Measurements from ENCODE around the gene SPRY1.

Gene SPRY1

DNA sequence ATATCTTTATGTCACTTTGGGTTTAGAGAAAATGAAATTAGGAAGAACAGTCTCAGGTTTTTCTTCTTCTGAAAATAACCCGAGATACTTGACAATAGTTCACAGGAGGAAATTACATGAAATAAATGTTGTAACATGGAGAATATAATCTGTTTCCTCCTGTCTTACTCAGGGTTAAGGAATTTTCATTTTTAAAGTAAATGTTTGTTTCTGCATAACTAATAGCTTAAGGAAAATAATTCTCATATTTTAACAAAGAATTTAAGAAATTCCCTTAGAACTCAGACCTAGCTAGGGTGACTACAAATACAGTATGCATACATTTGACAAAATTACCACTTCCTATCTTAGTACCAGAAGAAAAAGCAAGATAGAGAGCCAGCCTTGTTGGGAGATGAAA, 17.2 kb upstream of the SPRY1 start:
- no peaks in the 10 kb centered on the region for H3K36me3 ChIP-seq (ENCODE audit: control insufficient read depth, insufficient read depth, low read length)
- WGBS, 2 experiments, result 63 to 71% methylated on average over 1 of the region's 1 CpG
- H3K4me1 ChIP-seq (ENCODE audit: control insufficient read depth, insufficient read depth, low read length), result no peaks in the 10 kb centered on the region
- no peak overlapping the region for H3K4me3 ChIP-seq (ENCODE audit: insufficient read depth, low read depth, low read length)
- H3K27ac ChIP-seq (ENCODE audit: insufficient read depth, low read depth, low read length, poor library complexity, severe bottlenecking), result no peak overlapping the region
- H3K9me3 ChIP-seq (ENCODE audit: control insufficient read depth, low read length), result no peaks in the 10 kb centered on the region
- no peaks in the 10 kb centered on the region for H3K27me3 ChIP-seq (ENCODE audit: control insufficient read depth, insufficient read depth, low read length, poor library complexity, severe bottlenecking)

- Histone ChIP-seq H3K4me1 (ENCODE audit: control insufficient read depth, insufficient read depth, low read length) (no peaks in the 10 kb centered on the region), H3K4me3 (ENCODE audit: insufficient read depth, low read depth, low read length) (no peak overlapping the region), H3K27ac (ENCODE audit: insufficient read depth, low read depth, low read length, poor library complexity, severe bottlenecking) (no peak overlapping the region), H3K9me3 (ENCODE audit: control insufficient read depth, low read length) (no peaks in the 10 kb centered on the region), H3K36me3 (ENCODE audit: control insufficient read depth, insufficient read depth, low read length) (no peaks in the 10 kb centered on the region), H3K27me3 (ENCODE audit: control insufficient read depth, insufficient read depth, low read length, poor library complexity, severe bottlenecking) (no peaks in the 10 kb centered on the region)
- 92 to 96% methylated on average over 3 of the region's 3 CpGs for WGBS, 2 experiments
Measured at GRCh38 chr4:123380728-123381716, 15.6 kb upstream of the SPRY1 start.

DNA sequence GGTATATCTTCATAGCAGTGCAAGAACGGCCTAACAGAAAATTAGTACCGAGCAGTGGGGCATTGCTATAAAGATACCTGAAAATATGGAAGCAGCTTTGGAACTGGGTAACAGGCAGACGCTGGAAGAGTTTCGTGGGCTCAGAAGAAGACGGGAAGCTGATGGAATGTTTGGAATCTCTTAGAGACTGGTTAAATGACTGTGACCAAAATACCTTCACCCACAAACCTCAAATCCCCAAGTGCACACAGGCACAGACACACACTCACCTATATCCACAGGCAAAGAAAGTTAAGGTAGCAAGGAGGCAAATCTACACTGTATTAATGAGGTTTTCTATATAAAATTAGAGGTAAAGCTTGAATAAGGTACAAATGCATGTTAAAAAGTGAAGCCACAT, 14.6 kb upstream of the SPRY1 start:
- Histone ChIP-seq H3K9me3 (ENCODE audit: control insufficient read depth, low read length) (no peaks in the 10 kb centered on the region), H3K4me1 (ENCODE audit: control insufficient read depth, insufficient read depth, low read length) (no peaks in the 10 kb centered on the region), H3K4me3 (ENCODE audit: insufficient read depth, low read depth, low read length) (no peak overlapping the region), H3K36me3 (ENCODE audit: control insufficient read depth, insufficient read depth, low read length) (no peaks in the 10 kb centered on the region), H3K27ac (ENCODE audit: insufficient read depth, low read depth, low read length, poor library complexity, severe bottlenecking) (no peak overlapping the region), H3K27me3 (ENCODE audit: control insufficient read depth, insufficient read depth, low read length, poor library complexity, severe bottlenecking) (no peaks in the 10 kb centered on the region)
- WGBS, 2 experiments, result 84 to 85% methylated on average over 4 to 5 of the region's 5 CpGs

DNA sequence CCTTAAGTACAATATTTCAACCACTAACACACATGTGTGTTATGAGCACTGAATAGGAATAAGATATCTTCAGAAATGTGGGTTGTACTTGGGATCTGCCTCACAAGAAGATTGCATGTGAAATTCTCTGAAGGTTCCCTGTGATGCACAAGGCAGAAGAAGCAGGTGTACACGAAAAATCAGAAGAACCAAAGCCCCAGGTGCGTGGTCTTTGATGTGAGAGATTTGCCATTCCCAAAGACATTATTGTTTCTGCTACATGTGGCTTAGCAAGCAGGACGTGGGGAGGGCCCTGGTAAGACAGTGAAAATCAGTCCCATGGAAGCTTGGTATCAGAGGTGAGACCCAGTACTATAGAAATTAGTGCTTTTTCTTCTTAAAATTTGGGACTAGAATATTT, 13.0 kb upstream of the SPRY1 start:
- no peak overlapping the region for H3K4me3 ChIP-seq (ENCODE audit: insufficient read depth, low read depth, low read length)
- H3K9me3 ChIP-seq (ENCODE audit: control insufficient read depth, low read length), result no peaks in the 10 kb centered on the region
- no peaks in the 10 kb centered on the region for H3K36me3 ChIP-seq (ENCODE audit: control insufficient read depth, insufficient read depth, low read length)
- no peaks in the 10 kb centered on the region for H3K27me3 ChIP-seq (ENCODE audit: control insufficient read depth, insufficient read depth, low read length, poor library complexity, severe bottlenecking)
- WGBS, 2 experiments, result 81 to 89% methylated on average over 3 of the region's 3 CpGs
- no peaks in the 10 kb centered on the region for H3K4me1 ChIP-seq (ENCODE audit: control insufficient read depth, insufficient read depth, low read length)
- H3K27ac ChIP-seq (ENCODE audit: insufficient read depth, low read depth, low read length, poor library complexity, severe bottlenecking), result no peak overlapping the region

DNA sequence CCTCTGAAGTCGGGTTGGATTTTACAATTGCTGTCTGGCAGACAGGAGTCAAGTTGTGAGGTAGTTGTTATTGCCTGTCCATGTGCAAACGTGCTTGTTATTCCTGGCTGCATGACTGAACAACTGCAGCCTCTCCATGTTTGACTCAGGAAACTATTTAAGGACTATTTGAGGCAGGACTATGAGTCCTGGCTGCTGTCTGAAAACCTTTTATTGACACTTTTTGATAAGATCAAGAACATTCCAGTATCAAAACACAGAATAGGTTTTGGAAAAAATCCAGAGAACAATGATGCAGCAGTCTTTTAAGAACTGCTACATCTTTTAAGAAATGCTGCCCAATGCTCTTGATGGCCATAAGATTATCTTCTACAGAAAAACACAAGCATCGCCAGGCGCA, 10.0 kb upstream of the SPRY1 start:
- Histone ChIP-seq H3K4me3 (ENCODE audit: insufficient read depth, low read depth, low read length) (no peak overlapping the region), H3K36me3 (ENCODE audit: control insufficient read depth, insufficient read depth, low read length) (no peaks in the 10 kb centered on the region), H3K27ac (ENCODE audit: insufficient read depth, low read depth, low read length, poor library complexity, severe bottlenecking) (no peak overlapping the region), H3K4me1 (ENCODE audit: control insufficient read depth, insufficient read depth, low read length) (no peaks in the 10 kb centered on the region), H3K27me3 (ENCODE audit: control insufficient read depth, insufficient read depth, low read length, poor library complexity, severe bottlenecking) (no peaks in the 10 kb centered on the region), H3K9me3 (ENCODE audit: control insufficient read depth, low read length) (no peaks in the 10 kb centered on the region)
- 87 to 89% methylated on average over 4 of the region's 4 CpGs for WGBS, 2 experiments

- H3K27ac ChIP-seq (ENCODE audit: insufficient read depth, low read depth, low read length, poor library complexity, severe bottlenecking), result no peak overlapping the region
- H3K9me3 ChIP-seq (ENCODE audit: control insufficient read depth, low read length), result no peaks in the 10 kb centered on the region
- no peaks in the 10 kb centered on the region for H3K4me1 ChIP-seq (ENCODE audit: control insufficient read depth, insufficient read depth, low read length)
- 41 to 56% methylated on average over 1 to 2 of the region's 3 CpGs for WGBS, 2 experiments
- no peak overlapping the region for H3K4me3 ChIP-seq (ENCODE audit: insufficient read depth, low read depth, low read length)
- no peaks in the 10 kb centered on the region for H3K36me3 ChIP-seq (ENCODE audit: control insufficient read depth, insufficient read depth, low read length)
- no peaks in the 10 kb centered on the region for H3K27me3 ChIP-seq (ENCODE audit: control insufficient read depth, insufficient read depth, low read length, poor library complexity, severe bottlenecking)
Measured at GRCh38 chr4:123390846-123391456, 5.6 kb upstream of the SPRY1 start.

DNA sequence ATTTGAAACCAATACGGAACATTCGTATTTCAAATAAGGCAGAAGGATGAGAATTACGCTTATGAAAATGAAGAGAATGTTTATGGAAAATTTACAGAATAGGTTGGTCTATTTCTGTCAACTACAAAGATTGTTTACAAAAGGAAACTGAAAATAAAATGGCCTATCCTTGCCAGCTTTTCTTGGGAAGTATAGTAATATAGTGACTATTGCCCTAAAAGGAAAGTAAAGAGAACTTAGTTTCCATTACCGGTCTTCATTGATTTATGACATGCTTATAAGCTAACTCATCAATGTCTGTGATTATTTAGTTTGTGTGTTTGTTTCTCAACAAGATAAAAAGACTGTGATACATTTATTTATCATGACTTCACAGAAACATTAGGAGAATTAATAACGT, 2.9 kb upstream of the SPRY1 start:
- no peak overlapping the region for H3K4me3 ChIP-seq (ENCODE audit: insufficient read depth, low read depth, low read length)
- no peaks in the 10 kb centered on the region for H3K36me3 ChIP-seq (ENCODE audit: control insufficient read depth, insufficient read depth, low read length)
- no peaks in the 10 kb centered on the region for H3K27me3 ChIP-seq (ENCODE audit: control insufficient read depth, insufficient read depth, low read length, poor library complexity, severe bottlenecking)
- no peaks in the 10 kb centered on the region for H3K4me1 ChIP-seq (ENCODE audit: control insufficient read depth, insufficient read depth, low read length)
- 98% methylated on average over 3 to 4 of the region's 5 CpGs for WGBS, 2 experiments
- no peaks in the 10 kb centered on the region for H3K9me3 ChIP-seq (ENCODE audit: control insufficient read depth, low read length)
- no peak overlapping the region for H3K27ac ChIP-seq (ENCODE audit: insufficient read depth, low read depth, low read length, poor library complexity, severe bottlenecking)

- peak overlapping the region; percentile 74 for H3K4me3 ChIP-seq (ENCODE audit: insufficient read depth, low read depth, low read length)
- H3K27ac ChIP-seq (ENCODE audit: insufficient read depth, low read depth, low read length, poor library complexity, severe bottlenecking), result peak overlapping the region; percentile 78
- peaks cover 6% of the 10 kb centered on the region for H3K27me3 ChIP-seq (ENCODE audit: control insufficient read depth, insufficient read depth, low read length, poor library complexity, severe bottlenecking)
- no peaks in the 10 kb centered on the region for H3K9me3 ChIP-seq (ENCODE audit: control insufficient read depth, low read length)
- H3K36me3 ChIP-seq (ENCODE audit: control insufficient read depth, insufficient read depth, low read length), result no peaks in the 10 kb centered on the region
- H3K4me1 ChIP-seq (ENCODE audit: control insufficient read depth, insufficient read depth, low read length), result no peaks in the 10 kb centered on the region
- 0% methylated on average over 85 of the region's 85 CpGs for WGBS, 2 experiments
Measured at GRCh38 chr4:123397144-123398065, 810 bp downstream of the SPRY1 start.

- no peaks in the 10 kb centered on the region for H3K36me3 ChIP-seq (ENCODE audit: control insufficient read depth, insufficient read depth, low read length)
- no peaks in the 10 kb centered on the region for H3K9me3 ChIP-seq (ENCODE audit: control insufficient read depth, low read length)
- peak overlapping the region; percentile 78 for H3K27ac ChIP-seq (ENCODE audit: insufficient read depth, low read depth, low read length, poor library complexity, severe bottlenecking)
- 0% methylated on average over 94 of the region's 94 CpGs for WGBS, 2 experiments
- peaks cover 6% of the 10 kb centered on the region for H3K27me3 ChIP-seq (ENCODE audit: control insufficient read depth, insufficient read depth, low read length, poor library complexity, severe bottlenecking)
- H3K4me1 ChIP-seq (ENCODE audit: control insufficient read depth, insufficient read depth, low read length), result no peaks in the 10 kb centered on the region
- H3K4me3 ChIP-seq (ENCODE audit: insufficient read depth, low read depth, low read length), result peak overlapping the region; percentile 74
Measured at GRCh38 chr4:123398066-123398852, 1.7 kb downstream of the SPRY1 start.
